SK-N-SH (cell line): ENCODE results near the gene VAMP7.

Source experiments
- CTCF ChIP-seq: fragments of 200-600 bp; sonication (generic); IDR thresholded peaks from 2 replicates; pipeline ENCODE4 v1.6.1; 2017; ENCODE audit warnings: antibody characterized with exemption, mild to moderate bottlenecking, moderate library complexity
- EP300 ChIP-seq, 2 experiments: IDR thresholded peaks; 2 replicates each; pipeline versions ENCODE4 v1.4.0 to v1.6.1; 2012; ENCODE audit warnings: borderline replicate concordance in 1 of 2, low read depth in 1 of 2, low read length in 1 of 2
- FOXM1 ChIP-seq: IDR thresholded peaks from 2 replicates; pipeline ENCODE4 v1.4.0; 2012; ENCODE audit warnings: low read depth, mild to moderate bottlenecking
- GABPA ChIP-seq: IDR thresholded peaks from 2 replicates; pipeline ENCODE4 v1.4.0; 2012; ENCODE audit warnings: low read depth, mild to moderate bottlenecking
- MAX ChIP-seq: IDR thresholded peaks from 2 replicates; pipeline ENCODE4 v1.4.0; 2012; ENCODE audit warnings: low read depth
- RFX5 ChIP-seq: IDR thresholded peaks from 2 replicates; pipeline ENCODE4 v1.6.1; 2012; ENCODE audit warnings: mild to moderate bottlenecking, improper control_type of control experiment, low read length
- SIN3A ChIP-seq: IDR thresholded peaks from 2 replicates; pipeline ENCODE4 v1.6.1; 2012; ENCODE audit warnings: low read depth, mild to moderate bottlenecking, low read length, moderate library complexity, borderline replicate concordance
- YY1 ChIP-seq: IDR thresholded peaks from 2 replicates; pipeline ENCODE4 v1.4.0; 2012; ENCODE audit warnings: low read depth, mild to moderate bottlenecking
- ZBTB33 ChIP-seq: IDR thresholded peaks from 2 replicates; pipeline ENCODE4 v1.4.0; 2012; ENCODE audit warnings: low read depth, borderline replicate concordance
- TF ChIP-seq, protein P1 (sequence below): fragments of 150-350 bp; IDR thresholded peaks from 2 replicates; pipeline ENCODE4 v1.6.1; 2016; ENCODE audit warnings: mild to moderate bottlenecking, low read depth, low read length
- TF ChIP-seq, protein P2 (sequence below): IDR thresholded peaks from 2 replicates; pipeline ENCODE4 v1.6.1; 2012; ENCODE audit warnings: mild to moderate bottlenecking, low read depth, low read length, moderate library complexity

GRCh38 chrX:155956099-155956498, 75.0 kb downstream of the VAMP7 start:
- no peak for TF ChIP-seq MAX
- no peak for TF ChIP-seq YY1
- no peak for TF ChIP-seq CTCF
- no peak for TF ChIP-seq SIN3A
- TF ChIP-seq EP300 (IDR thresholded peaks at IDR 0.05; ENCODE audit: borderline replicate concordance in 1 of 2, low read depth in 1 of 2, low read length in 1 of 2): no peak
- TF ChIP-seq FOXM1: no peak
- no peak for TF ChIP-seq ZBTB33
- no peak for TF ChIP-seq RFX5
- TF ChIP-seq, protein P1, sequence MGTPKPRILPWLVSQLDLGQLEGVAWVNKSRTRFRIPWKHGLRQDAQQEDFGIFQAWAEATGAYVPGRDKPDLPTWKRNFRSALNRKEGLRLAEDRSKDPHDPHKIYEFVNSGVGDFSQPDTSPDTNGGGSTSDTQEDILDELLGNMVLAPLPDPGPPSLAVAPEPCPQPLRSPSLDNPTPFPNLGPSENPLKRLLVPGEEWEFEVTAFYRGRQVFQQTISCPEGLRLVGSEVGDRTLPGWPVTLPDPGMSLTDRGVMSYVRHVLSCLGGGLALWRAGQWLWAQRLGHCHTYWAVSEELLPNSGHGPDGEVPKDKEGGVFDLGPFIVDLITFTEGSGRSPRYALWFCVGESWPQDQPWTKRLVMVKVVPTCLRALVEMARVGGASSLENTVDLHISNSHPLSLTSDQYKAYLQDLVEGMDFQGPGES: no peak
- TF ChIP-seq, protein P2, sequence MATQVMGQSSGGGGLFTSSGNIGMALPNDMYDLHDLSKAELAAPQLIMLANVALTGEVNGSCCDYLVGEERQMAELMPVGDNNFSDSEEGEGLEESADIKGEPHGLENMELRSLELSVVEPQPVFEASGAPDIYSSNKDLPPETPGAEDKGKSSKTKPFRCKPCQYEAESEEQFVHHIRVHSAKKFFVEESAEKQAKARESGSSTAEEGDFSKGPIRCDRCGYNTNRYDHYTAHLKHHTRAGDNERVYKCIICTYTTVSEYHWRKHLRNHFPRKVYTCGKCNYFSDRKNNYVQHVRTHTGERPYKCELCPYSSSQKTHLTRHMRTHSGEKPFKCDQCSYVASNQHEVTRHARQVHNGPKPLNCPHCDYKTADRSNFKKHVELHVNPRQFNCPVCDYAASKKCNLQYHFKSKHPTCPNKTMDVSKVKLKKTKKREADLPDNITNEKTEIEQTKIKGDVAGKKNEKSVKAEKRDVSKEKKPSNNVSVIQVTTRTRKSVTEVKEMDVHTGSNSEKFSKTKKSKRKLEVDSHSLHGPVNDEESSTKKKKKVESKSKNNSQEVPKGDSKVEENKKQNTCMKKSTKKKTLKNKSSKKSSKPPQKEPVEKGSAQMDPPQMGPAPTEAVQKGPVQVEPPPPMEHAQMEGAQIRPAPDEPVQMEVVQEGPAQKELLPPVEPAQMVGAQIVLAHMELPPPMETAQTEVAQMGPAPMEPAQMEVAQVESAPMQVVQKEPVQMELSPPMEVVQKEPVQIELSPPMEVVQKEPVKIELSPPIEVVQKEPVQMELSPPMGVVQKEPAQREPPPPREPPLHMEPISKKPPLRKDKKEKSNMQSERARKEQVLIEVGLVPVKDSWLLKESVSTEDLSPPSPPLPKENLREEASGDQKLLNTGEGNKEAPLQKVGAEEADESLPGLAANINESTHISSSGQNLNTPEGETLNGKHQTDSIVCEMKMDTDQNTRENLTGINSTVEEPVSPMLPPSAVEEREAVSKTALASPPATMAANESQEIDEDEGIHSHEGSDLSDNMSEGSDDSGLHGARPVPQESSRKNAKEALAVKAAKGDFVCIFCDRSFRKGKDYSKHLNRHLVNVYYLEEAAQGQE: no peak
- no peak for TF ChIP-seq GABPA
